HFFc6 (cell line): Measurements from ENCODE around the gene HGFAC. TPM values are rescaled to one million over a fixed set of nuclear protein-coding genes. Genes with fewer than 3 reads are reported as not detected.

ENCODE experiments used
- DNase-seq: peaks from one replicate; pipeline ENCODE4 v3.0.0-alpha.2; 2018
- H3K27ac Mint-ChIP-seq: 2 replicates; pipeline ENCODE4 v1.8.0; 2020; ENCODE audit warnings: mild to moderate bottlenecking, mixed read lengths
- H3K27me3 Mint-ChIP-seq: 2 replicates; pipeline ENCODE4 v1.8.0; 2021; ENCODE audit warnings: mild to moderate bottlenecking, moderate library complexity, mixed read lengths; ENCODE audit not compliant: insufficient read depth
- H3K36me3 Mint-ChIP-seq: 2 replicates; pipeline ENCODE4 v1.8.0; 2021; ENCODE audit warnings: low read depth, mixed read lengths
- H3K4me1 Mint-ChIP-seq: 2 replicates; pipeline ENCODE4 v1.8.0; 2020; ENCODE audit warnings: low read depth, mixed read lengths
- H3K4me3 Mint-ChIP-seq: 2 replicates; pipeline ENCODE4 v1.8.0; 2020; ENCODE audit warnings: mild to moderate bottlenecking, moderate library complexity, mixed read lengths
- H3K9me3 Mint-ChIP-seq: 2 replicates; pipeline ENCODE4 v1.8.0; 2020; ENCODE audit warnings: mild to moderate bottlenecking, mixed read lengths
- total RNA-seq, 6 experiments: library from RNA; stranded (reverse); fragmentation: NEBNext Ultra II Directional; extraction: Animal tissue kit (Norgen Biotek cat#: 25700); gene quantifications; 2 replicates in 1 of 6; 3 replicates in 5 of 6; pipeline ENCODE4 v1.2.3, GENCODE V29; 2021
- TF ChIP-seq, protein P1 (sequence below): fragments of 200-600 bp; sonication (generic); IDR thresholded peaks from 2 replicates; pipeline ENCODE4 v1.5.0; 2021; ENCODE audit warnings: antibody characterized with exemption, mild to moderate bottlenecking

The HGFAC gene
- total RNA-seq, 6 experiments from 2014 or later, result 0.07 TPM; not detected in 5

DNA sequence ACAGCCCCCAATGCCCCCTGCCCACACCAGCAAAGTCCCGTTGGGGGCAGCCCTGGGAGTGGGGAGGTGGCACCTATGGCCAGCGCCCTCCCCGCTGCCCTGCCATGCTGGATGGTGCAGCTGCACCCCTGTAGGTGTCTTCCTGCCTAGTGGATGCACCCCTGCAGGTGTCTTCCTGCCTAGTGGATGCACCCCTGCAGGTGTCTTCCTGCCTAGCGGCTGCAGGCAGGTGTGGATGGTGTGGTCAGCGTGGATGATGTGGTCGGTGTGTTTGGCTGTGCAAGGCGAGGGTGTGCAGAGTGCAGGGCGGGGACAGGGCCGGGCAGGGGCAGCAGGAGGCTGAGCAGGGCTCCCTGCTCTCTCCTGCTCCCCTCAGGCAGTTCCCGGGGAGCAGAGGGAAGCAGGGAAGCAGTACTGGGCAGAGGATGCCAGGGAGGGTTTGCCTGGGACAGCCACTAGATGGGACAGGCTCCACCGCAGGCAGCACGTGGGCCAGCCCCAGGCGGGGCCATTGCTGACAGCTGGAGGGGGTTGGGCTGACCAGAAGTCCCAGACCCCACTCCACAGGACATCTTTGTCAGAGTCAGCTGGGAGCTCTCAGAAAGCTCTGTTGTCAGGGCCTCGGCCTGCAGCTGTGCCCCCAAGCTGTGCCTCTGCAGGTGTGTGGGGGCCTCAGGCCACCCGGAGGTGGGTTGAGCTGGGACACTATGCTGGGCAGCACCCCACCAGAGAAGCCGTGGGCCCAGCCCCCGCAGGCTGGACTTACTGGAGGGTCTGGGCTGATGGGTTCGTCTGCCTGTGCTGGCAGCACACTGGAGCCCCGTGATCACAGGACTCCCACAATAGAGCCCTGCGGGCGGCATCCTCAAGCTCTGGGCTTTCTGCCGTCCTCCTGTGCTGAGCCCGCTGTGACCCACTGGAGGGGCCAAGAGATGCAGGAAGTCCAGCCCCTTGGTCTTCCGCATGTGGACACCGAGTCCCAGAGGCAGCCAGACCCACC lies 45.1 kb downstream of the HGFAC start:
- Mint-ChIP-seq H3K27me3 (peaks cover 15% of the 10 kb centered on the region), H3K27ac (no peak overlapping the region), H3K4me1 (no peaks in the 10 kb centered on the region), H3K9me3 (no peaks in the 10 kb centered on the region), H3K4me3 (no peak overlapping the region), H3K36me3 (no peaks in the 10 kb centered on the region)
- TF ChIP-seq, protein P1, sequence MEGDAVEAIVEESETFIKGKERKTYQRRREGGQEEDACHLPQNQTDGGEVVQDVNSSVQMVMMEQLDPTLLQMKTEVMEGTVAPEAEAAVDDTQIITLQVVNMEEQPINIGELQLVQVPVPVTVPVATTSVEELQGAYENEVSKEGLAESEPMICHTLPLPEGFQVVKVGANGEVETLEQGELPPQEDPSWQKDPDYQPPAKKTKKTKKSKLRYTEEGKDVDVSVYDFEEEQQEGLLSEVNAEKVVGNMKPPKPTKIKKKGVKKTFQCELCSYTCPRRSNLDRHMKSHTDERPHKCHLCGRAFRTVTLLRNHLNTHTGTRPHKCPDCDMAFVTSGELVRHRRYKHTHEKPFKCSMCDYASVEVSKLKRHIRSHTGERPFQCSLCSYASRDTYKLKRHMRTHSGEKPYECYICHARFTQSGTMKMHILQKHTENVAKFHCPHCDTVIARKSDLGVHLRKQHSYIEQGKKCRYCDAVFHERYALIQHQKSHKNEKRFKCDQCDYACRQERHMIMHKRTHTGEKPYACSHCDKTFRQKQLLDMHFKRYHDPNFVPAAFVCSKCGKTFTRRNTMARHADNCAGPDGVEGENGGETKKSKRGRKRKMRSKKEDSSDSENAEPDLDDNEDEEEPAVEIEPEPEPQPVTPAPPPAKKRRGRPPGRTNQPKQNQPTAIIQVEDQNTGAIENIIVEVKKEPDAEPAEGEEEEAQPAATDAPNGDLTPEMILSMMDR, result no peak
- no peak for DNase-seq

DNA sequence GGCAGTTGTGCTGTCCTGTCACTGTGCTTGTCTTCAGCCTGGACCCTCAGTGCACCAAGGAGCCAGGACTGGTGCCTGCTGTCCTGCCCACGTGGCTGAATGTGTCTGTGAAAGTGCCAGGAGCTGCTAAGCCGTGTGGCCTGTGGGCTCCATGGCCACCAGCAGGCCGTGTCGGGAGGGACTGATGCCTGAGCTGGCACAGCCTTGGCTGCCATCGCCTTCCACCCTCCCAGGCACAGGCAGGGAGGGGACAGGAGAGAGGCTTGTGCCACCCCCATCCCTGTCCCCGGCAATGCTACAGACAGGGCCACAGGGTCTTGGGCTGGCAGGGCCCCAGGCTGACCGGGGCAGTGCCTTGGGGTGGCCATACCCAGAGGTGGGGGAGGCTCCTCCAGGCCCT lies 46.1 kb downstream of the HGFAC start:
- Mint-ChIP-seq H3K4me1 (no peaks in the 10 kb centered on the region), H3K4me3 (no peak overlapping the region), H3K36me3 (no peaks in the 10 kb centered on the region), H3K27me3 (peaks cover 18% of the 10 kb centered on the region), H3K9me3 (no peaks in the 10 kb centered on the region), H3K27ac (no peak overlapping the region)
- DNase-seq, result no peak
- TF ChIP-seq, protein P1, result no peak

DNA sequence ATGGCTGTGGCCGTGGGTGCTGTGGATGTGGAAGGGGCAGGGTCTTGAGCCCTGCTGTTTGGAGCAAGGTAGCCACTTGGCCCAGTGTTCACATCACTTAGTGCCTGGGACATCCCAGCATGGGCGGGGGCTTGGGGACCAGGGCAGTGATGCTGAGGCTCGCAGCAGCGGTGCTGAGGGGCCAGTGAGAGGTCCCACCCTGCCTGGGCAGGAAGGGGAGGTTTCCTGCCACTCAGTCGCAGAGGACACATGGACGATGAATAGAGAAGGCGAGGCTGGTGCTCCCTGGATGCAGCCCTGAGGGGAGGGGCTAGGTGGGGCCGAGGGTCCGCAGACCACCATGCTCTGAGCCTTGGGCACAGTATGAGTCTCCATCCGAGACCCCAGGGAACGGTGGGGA lies 47.1 kb downstream of the HGFAC start:
- Mint-ChIP-seq H3K27me3 (peaks cover 18% of the 10 kb centered on the region), H3K4me3 (no peak overlapping the region), H3K27ac (no peak overlapping the region), H3K36me3 (no peaks in the 10 kb centered on the region), H3K9me3 (no peaks in the 10 kb centered on the region), H3K4me1 (no peaks in the 10 kb centered on the region)
- no peak for DNase-seq
- TF ChIP-seq, protein P1, result no peak

DNA sequence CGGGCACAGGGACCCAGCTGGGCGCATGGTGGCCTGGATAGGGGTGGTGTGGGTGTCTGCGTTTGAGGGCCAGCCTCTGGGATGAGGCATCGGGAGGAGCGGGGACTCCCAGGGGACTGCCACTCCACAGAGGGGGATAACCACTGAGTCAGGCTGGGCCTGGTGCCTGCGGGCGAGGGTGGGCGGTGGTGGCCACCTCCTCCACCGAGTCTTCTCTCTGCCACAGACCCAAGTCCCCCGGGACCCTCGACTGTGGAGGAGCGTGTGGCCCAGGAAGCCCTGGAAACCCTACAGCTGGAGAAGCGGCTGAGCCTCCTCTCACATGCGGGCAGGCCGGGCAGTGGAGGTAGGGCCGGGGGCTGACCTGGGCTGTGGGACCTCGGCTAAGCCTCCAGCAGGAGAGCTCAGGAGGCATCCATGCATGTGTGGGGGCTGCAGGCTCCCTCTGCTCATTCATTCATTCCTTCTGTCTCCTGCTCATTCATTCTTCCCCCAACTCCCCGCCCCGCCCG lies 47.7 kb downstream of the HGFAC start:
- no peak overlapping the region for H3K4me3 Mint-ChIP-seq

DNA sequence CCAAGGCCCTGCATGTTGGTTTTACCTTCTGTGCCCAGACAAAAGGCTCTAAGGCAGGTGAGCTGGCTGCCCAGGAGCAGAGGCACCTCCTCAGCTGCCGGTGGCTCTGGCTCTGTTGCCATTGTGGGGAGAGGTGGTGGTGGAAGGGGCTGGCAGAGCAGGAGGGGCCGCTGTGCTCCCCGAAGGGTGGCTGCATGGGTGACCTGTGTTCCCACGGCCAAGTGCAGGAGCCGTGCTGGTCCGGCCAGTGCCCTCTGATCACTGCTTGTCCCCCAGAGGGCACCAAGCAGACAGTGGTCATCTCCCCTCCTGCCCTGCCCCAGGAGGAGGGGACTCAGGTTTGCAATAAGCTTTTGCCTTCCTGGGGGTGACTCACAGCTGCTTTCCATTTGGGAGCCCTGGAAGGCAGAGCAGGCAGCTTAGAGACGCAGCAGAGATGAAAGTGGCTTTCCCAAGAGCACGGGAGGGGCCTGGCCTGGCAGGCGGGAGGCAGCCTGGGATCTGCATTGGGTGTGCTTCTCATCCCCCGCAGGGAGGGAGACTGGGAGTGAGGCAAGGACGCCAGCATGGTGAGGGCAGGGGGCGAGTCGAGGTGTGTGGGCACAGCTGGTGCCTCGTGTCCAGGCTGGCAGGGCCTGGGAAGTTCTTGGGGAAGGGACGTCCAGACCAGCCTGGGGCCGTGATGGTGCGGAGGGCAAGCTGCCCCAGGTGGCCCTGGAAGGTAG lies 50.1 kb downstream of the HGFAC start:
- Mint-ChIP-seq H3K36me3 (no peaks in the 10 kb centered on the region), H3K27ac (no peak overlapping the region), H3K4me3 (no peak overlapping the region), H3K4me1 (no peaks in the 10 kb centered on the region), H3K9me3 (no peaks in the 10 kb centered on the region), H3K27me3 (peaks cover 17% of the 10 kb centered on the region)
- TF ChIP-seq, protein P1, result no peak
- DNase-seq, result peak; percentile 10

More for the DNA sequence above, 47.7 kb downstream of the HGFAC start:
- H3K9me3 Mint-ChIP-seq, result no peaks in the 10 kb centered on the region
- H3K27me3 Mint-ChIP-seq, result peaks cover 18% of the 10 kb centered on the region
- no peaks in the 10 kb centered on the region for H3K36me3 Mint-ChIP-seq
- DNase-seq, result no peak
- no peaks in the 10 kb centered on the region for H3K4me1 Mint-ChIP-seq
- TF ChIP-seq, protein P1, result no peak
- H3K27ac Mint-ChIP-seq, result no peak overlapping the region
